Choroid plexus epithelial cell (primary cell): ENCODE results near the gene NHLH1.
A peak's percentile ranks its signal among the peaks of the same experiment; 100 is the strongest.

ENCODE experiments used
- DNase-seq: peaks from one replicate; pipeline ENCODE4 v3.0.0-alpha.2; 2010; ENCODE audit warnings: low read depth
- H3K4me3 ChIP-seq: 2 replicates; pipeline ENCODE4 v1.5.1; 2011; ENCODE audit warnings: low read depth, mild to moderate bottlenecking, control low read depth, low read length, moderate library complexity
- TF ChIP-seq, protein P1 (sequence below): conservative IDR thresholded peaks from 2 replicates; pipeline ENCODE4 v1.5.1; 2011; ENCODE audit warnings: low read depth, mild to moderate bottlenecking, control low read depth, inconsistent platforms, low read length, moderate library complexity

Gene NHLH1

DNA sequence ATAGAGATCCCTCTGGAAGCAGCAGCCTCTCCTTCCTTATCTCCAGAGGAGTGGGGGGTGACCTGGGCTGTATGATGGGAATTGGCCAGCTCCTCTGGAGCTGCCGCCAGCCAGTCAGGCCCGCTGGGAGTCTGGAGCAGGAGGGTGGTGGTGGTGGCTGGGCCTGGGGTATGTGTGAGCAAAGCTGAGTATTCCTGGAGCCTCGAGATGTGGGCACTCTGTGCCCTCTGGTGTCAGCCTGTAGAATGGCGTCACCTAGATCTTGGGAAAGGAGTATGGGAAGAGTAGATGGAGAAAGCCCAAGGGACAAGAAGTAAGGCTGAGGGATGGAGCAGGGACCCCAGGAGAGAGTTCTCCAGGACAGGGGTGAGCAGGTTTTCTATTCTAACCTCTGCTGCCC, 49.5 kb downstream of the NHLH1 start:
- H3K4me3 ChIP-seq = no peak overlapping the region
- TF ChIP-seq, protein P1, sequence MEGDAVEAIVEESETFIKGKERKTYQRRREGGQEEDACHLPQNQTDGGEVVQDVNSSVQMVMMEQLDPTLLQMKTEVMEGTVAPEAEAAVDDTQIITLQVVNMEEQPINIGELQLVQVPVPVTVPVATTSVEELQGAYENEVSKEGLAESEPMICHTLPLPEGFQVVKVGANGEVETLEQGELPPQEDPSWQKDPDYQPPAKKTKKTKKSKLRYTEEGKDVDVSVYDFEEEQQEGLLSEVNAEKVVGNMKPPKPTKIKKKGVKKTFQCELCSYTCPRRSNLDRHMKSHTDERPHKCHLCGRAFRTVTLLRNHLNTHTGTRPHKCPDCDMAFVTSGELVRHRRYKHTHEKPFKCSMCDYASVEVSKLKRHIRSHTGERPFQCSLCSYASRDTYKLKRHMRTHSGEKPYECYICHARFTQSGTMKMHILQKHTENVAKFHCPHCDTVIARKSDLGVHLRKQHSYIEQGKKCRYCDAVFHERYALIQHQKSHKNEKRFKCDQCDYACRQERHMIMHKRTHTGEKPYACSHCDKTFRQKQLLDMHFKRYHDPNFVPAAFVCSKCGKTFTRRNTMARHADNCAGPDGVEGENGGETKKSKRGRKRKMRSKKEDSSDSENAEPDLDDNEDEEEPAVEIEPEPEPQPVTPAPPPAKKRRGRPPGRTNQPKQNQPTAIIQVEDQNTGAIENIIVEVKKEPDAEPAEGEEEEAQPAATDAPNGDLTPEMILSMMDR = peak; percentile 65
- DNase-seq = peak; percentile 58

DNA sequence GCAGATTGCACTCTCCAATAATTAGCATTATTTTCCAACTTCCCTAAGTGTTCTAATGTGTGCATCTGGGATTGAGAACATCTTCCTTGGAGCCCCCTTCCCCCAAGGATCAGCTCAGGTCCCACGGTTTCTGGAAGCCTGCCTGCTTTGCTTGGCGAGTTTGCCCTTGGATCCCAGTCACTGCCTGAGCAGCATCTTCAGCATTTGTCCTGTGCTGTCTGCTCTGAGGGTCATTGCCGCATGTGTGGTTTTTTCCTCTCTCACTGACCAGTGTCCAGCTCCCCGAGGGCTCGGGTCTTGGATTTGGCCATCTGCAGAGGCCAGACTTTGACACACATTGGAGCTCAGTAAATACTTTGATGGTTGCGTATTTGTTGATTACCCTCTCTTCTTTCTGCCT, 51.6 kb downstream of the NHLH1 start:
- TF ChIP-seq, protein P1 = no peak
- no peak for DNase-seq
- H3K4me3 ChIP-seq = no peak overlapping the region

DNA sequence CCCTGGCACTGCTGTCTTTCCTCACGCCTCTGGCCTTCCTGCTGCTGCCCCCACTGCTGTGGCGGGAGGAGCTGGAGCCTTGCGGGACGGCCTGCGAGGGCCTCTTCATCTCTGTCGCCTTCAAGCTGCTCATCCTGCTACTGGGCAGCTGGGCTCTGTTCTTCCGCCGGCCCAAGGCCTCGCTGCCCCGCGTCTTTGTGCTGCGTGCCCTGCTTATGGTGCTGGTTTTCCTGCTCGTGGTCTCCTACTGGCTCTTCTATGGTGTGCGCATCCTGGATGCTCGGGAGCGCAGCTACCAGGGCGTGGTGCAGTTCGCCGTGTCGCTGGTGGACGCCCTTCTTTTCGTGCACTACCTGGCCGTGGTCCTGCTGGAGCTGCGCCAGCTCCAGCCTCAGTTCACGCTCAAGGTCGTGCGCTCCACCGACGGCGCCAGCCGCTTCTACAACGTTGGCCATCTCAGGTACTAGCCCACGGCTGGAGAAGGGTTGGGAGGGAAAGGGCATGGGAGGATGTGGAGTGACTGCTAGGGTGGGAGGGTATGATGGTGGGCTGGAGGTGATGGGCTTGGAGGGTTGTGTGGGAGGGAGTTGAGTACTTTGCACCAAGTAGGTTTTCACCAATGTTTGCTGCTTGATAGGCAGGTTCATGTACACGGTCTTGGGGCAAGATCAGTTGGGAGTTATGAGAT, 52.4 kb downstream of the NHLH1 start:
- TF ChIP-seq, protein P1 = no peak
- H3K4me3 ChIP-seq = no peak overlapping the region
- DNase-seq = no peak

DNA sequence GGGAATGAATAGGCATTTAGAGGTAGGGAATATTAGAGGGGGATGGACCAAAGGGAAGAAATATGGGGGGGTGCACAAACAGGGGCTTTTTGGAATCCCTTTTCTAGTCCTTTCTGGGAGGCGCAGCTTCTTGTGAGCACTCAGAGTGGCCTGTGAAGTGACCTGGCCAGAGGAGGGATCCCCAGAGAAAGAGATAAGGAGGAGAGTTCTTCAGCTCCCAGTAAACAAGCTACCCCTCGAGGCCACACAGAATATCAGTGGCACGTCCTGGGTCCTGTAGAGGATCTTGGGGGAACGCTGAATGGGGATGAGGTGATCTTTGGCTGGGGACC, 52.9 kb downstream of the NHLH1 start:
- H3K4me3 ChIP-seq = no peak overlapping the region
- no peak for DNase-seq
- TF ChIP-seq, protein P1 = no peak

DNA sequence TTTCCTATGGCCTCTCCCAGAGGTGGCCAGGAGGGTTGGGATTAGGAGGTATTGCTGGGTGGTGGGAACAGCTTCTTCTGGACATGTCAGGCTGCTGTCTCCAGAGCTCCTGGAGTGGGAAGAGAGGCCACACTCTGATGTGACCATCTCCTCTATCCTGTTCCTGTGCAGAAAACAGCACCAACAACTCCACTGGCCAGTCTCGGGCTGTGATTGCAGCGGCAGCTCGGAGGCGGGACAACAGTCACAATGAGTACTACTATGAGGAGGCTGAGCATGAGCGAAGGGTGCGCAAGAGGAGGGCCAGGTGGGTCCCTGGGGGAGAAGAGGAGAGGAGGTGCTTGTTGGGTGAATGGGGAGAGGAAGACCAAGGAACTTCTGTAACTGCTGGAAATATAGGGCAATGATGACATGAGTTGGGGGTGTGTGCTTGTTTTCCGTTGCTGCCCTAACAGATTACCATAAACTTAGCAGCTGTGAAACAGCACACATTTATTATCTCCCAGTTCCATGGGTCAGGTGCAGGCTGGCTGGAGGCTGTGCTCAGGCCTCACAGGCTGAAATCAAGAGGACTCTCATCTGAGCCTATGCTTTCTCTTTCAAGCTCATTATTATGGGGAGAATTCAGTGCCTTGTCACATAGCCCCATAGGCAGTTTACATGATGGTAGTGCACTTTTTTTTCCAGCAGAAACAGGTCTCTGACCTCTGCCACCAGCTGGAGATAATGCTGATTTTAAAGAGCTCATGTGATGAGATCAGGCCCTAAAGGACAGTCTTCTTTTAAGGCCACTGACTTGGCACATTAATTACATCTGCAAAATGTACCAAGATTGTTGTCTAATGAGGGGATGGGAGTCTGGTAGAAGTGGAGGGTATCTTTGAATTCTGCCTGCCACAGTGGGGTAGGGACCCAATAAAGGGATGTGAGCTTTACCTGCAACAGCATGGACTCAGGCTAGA, 54.3 kb downstream of the NHLH1 start:
- no peak overlapping the region for H3K4me3 ChIP-seq
- TF ChIP-seq, protein P1 = no peak
- DNase-seq = no peak

DNA sequence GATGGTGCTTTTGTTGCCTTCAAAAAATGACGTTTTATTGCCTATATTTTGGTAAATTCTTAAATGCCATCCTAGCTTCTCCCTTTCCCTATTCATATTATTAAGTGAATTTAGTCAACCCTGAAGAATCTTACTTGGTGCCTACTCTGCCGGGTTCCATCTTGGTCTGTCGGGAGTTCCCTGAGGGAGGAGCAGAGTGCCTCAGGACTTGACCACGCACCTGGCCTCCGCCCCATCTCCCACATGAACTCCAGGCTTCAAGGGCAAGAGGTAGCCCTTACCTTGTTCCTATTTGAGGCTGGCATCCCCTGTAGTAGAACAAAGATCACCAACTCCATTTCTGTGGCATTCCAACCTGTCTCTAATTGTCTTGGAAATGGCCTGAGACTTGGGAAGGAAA, 55.0 kb downstream of the NHLH1 start:
- H3K4me3 ChIP-seq = no peak overlapping the region
- TF ChIP-seq, protein P1 = no peak
- no peak for DNase-seq
